Stimulated activated CD8-positive, alpha-beta memory T cell treated with anti-CD3 and anti-CD28 coated beads, Interleukin-7, amount 100 ng/mL, for 48 hours (primary cell): ENCODE data around the gene BLTP1.
"Not testable (repeated sequence)": the region's sequence is repeated elsewhere in the genome, so short reads cannot be mapped to it uniquely, and the experiment has no call there.

ENCODE experiments used
- DNase-seq, 2 donors: peaks; one replicate each; pipeline ENCODE4 v3.0.0-alpha.2; 2020; ENCODE audit warnings: low read depth in 1 of 2; ENCODE audit errors: extremely low read depth in 1 of 2

BLTP1 gene

DNA sequence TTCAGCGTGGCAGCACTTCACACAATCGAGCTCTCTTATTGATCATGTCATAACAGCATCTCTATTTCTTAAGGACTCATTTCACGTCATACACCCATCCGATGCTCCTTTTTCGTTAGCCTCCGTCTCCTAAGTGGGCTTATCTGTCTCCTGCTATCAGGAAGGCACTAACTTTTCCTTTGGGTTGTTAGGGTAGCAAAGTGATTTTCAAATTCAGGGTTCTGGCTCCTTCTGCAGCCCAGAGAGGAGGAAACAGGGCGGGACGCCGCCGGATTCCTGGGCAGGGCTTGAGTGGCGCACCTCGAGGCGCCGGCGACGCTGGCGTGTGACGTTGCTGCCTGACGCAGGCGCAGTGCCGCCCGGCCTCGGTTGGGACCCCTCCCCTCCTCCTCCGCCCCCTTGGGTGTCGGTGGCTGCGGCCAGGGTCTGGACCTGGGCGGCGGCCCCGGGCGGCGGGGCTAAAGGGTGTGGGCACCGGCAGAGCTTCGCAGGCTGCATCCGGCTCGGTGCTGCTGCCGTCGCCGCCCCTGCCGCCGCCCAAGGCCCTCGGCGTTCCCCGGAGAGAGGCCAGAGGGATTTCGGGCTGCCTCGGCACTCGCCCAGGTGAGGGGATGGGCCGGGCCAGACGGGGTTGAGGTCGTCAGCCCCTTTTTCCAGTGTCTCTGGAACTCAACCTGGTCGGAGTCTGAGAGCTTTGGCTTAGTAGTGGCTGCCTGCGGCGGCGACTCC lies at the start of gene BLTP1:
Gene BLTP1 (plus strand): TSS at position 350 of the 729 bp plus-strand sequence. CDS start 18,317 bp downstream, outside the sequence.
- peak; percentile 77 for DNase-seq

DNA sequence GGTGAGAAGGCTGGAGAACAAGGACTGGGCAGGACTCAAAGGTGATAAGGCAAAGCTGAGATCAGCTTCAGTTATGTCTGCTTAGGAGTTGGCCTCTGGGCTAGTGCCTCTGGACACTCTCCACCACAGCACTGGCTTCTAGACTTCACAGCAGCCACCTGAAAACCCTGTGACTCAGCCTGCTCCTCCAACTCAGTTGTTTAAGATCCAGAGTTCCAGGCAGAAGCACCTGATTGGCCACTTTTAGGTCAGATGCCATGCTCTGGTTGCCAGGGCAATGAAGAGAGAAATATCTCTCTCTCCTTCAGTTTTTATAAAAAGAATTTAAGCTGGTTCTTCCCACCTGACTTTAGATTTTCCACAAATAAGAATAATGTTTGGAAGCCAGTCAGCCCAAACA lies 47.9 kb upstream of the BLTP1 start:
- DNase-seq = no peak

GRCh38 chr4:122107680-122108079 lies 44.5 kb upstream of the BLTP1 start:
- no peak for DNase-seq

GRCh38 chr4:122110304-122110703 lies 41.8 kb upstream of the BLTP1 start:
- DNase-seq = not testable (repeated sequence)

DNA sequence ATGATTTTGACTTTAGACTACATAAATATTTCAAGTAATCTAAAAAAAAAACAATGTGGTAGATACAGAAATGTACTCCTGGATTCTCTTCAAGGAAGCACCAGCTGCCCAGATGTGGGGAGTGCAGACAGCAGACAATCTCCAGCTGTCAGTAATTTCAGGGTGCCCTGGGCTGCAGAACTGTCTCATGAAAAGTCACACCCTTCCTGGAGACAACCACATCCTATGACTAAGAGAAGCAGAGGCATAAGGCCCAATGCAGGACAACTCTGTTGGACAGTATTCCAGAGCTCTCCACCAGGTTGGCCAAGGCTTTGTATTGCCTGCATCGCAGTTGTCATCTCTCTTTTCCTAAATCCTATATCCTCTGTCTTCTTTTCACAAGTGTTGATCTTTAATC lies 34.4 kb upstream of the BLTP1 start:
- DNase-seq = no peak

DNA sequence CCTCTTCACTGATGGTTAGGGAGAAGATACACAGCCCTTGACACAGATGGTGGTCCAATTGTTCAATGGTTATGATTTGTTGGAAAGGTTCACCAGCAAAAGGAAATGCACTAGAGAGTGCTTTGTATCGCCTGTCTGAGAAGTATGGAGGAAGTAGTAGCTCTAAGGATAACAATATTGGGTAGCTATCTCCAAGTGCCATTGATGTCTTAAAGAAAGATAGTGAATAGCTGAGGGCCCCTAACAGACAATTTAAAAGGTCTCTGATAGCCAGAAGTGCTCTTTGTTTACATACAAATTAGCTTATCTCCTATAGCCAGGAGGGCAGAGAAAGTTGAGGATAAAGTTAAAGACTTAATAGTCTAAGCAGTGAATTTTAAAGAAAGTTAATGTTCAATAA lies 33.9 kb upstream of the BLTP1 start:
- DNase-seq = no peak

DNA sequence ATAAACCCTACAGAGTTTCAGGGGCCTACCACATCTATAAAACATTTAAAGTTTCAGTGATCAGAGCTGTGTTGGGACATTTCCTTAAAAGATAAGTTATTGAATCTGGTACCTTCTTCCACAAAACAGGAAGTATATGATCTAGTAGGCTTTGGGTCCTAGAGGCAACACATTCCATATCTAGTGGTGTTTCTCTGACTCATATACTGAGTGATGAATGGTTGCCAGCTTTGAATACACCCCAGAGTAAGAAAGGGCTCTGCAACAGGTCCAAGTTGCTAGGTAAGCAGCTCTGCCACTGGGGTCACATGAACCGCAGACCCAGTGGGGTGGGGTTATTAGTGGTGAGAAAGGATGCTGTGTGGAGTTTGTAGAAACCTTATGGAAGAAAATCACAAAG lies 32.4 kb upstream of the BLTP1 start:
- no peak for DNase-seq

DNA sequence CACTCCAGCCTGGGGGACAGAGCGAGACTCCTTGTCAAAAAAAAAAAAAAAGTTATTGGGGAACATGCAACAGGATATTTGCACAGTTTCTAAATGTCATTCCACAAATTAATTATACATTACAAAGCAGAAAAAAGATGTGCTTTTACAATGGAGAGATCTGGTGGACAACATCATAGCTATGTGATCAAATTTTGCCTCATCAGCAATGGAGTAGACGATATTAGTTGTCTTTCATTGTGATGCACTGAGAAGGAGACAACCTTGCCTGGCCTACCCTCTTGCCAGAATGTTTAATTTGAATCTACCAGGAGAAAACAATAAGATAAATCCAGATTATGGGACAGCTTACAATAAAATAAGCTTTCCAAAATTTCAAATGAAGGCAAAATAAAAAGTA lies 30.5 kb upstream of the BLTP1 start:
- DNase-seq = no peak

DNA sequence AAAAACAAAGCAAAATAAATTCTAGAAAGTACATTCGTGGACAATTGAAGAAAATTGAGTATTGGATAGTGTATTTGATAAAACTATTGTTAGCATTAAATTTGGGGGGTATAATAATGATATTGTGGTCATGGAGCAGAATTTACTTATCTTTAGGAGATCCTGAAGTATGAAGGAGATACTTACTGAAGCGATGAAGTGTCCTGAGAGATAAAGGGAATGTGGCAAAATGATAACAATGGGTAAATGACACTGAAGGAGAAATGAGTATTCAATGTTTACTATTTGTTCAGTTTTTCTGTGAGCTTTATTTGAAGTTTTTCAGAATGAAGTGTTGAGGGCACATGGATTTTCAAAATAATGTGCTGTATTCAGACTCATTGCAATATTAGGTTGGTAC lies 30.0 kb upstream of the BLTP1 start:
- no peak for DNase-seq

- DNase-seq = no peak
Measured at GRCh38 chr4:122129061-122129460, 23.1 kb upstream of the BLTP1 start.

DNA sequence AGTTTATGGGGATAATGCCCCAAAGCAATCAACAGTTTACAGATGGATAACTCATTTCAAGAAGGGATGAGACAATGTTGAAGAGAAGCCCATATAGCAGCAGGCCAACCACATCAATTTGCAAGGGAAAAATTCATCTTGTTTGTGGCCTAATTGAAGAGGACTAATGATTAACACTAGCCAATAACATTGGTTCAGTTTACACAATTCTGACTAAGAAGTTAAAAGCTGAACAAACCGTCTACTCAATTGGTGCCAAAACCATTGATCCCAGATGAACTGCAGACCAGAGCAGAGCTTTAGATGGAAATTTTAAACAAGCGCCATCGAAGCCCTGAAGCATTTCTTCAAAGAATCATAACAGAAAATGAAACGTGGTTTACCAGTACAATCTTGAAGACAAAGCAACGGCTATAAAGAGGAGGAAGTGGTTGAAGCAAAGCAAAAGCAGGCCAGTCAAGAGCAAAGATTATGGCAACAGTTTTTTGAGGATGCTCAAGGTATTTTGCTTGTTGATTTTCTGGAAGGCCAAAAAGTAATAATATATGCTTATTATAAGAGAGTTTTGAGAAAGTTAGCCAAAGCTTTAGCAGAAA lies 20.5 kb upstream of the BLTP1 start:
- DNase-seq = no peak

GRCh38 chr4:122132891-122133290 lies 19.2 kb upstream of the BLTP1 start:
- DNase-seq = no peak

GRCh38 chr4:122139139-122139538 lies 13.0 kb upstream of the BLTP1 start:
- no peak for DNase-seq

DNA sequence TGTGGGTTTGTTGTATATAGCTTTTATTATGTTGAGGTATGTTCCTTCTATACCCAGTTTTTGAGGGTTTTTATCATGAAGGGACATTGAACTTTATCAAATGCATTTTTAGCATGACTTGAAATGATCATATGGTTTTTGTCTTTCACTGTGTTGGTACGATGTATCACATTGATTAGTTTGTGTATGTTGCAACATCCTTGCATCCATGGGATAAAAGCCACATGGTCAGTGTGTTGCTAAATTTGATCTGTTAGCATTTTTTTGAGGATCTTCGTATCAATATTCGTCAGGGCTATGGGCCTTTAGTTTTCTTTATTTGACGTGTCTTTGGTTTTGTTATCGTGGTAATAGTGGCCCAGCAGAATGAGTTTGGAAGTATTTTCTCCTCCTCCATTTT lies 11.3 kb upstream of the BLTP1 start:
- DNase-seq = no peak

DNA sequence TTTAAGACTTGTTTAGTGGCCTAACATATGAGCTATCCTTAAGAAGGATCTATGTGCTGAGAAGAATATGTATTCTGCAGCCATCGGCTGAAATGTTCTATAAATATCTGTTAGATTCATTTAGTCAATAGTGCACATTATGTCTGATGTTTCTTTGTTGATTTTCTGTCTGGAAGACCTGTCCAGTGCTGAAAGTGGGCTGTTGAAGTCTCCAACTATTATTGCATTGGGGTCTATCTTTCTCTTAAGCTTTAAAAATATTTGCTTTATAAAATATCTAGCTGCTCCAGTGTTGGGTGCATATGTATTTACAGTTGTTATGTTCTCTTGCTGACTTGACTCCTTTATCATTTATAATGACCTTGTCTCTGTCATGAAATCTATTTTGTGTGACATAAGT lies 9.4 kb upstream of the BLTP1 start:
- DNase-seq = no peak

GRCh38 chr4:122146652-122147051 lies 5.5 kb upstream of the BLTP1 start:
- no peak for DNase-seq

DNA sequence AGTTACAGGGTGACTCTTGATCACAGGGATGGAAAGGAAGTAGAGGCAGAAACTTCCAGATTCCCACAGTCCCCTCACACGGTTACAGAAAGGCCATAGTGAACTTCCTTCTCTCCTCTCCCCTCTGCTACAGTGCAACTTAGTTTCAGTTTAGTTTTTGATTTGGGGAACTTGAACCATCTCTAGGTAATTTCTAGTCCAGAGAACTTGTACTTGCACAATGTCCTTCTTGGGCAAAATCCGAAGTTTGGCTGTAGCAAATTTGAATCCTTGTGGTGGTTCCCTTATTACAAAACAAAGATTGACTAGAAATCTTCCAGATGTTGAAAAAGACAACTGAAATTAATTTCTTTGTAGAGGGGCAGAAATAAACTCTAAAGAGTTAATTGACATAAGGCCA lies 1.2 kb upstream of the BLTP1 start:
- DNase-seq = no peak

DNA sequence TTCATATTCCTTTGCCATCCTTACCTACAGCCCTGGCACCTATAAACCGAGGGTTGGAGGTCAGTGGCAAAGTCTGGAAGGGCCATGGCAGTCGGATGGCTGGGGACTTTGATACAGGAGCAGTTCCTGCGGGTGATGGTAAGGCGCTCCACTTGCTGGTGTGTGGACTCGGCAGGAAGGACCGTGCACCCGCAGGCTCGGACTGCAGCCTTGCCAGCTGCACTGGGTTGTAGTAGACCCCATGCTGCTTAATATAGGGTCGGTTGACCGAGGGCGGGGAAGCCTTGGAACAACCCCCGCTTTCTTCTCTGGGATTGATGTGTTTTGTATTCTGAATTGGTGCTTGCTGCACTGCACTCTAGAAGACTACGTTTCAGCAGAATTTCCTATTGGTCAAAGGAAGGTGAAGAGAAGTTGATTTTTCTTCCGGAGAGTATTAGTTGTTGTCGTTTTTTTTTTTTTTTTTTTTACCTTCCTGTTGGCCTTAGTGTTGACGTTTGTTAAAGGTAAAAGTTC lies 638 bp downstream of the BLTP1 start:
- DNase-seq = no peak

DNA sequence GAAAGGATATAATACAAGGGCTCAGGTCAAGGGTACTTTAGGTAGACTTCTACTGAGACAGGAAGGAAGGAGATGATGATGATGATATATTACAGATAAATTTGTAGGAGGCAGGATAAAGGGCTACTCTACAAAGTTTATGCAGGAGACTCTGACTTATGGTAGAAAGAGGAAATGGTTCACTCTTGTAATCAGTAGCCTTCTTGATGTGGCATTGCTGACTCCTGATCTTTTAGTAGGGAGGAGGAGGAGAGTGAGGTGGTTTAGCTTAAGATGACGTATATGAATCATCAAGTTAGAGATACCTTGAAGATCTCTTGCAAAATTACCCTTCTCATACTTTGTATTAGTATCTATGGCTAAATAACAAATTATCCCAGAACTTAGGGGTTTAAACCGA lies 4.7 kb downstream of the BLTP1 start:
- no peak for DNase-seq

DNA sequence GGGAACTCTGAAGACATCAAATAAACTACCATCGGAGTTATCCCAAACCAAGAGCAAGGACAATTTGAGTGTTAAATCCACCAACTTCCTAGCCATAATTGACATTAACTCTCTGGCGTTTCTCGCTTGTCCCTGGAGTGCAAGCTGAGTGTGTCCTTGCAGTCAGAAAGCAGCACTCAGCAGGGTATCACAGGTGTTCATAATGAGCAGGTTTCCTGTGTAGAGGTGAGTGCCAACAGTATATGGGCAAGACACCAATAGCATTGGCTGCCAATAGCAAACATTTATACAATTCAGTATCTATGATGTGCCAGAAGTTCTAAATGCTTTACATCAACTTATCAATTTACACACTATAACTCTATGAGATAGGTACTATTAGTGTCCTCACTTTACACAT lies 11.2 kb downstream of the BLTP1 start:
- DNase-seq = no peak

DNA sequence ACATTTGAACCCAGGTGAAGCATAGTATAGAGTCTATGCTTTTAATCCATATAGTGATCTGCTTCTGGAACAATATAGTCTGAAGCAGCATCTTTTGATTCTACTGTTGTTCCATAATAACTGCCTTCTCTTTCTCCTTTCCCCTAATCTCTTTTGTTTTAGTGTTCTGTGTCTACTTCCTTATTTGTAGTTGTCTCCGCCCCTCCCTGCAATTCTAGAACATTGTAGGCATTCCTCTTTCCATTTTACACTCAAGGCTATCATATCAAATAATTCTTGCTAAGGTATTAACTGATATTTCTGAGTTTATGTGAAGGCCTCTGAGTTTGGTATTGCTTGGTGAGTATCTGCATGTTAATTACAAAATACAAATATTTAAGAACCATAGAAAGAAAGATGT lies 11.6 kb downstream of the BLTP1 start:
- DNase-seq = no peak

GRCh38 chr4:122167369-122167768 lies 15.2 kb downstream of the BLTP1 start:
- DNase-seq = no peak

DNA sequence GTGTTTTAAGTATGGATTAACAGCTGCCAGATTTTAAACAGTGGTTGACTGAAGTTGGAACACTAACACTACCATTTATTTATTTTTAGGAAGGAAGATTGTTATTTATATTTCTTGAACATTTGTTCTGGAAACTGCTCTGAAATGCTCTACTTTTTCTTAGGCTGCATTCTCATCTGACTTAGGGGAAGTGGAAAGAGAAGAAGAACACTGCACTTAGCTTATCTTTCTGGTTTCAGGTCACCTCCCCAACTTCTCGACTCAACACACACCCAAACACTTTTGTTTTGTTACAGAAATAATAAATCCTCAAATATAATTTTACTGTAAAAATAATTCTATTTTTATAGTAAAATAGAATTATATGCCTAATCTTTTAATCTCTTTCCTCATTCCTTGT lies 18.6 kb downstream of the BLTP1 start:
- DNase-seq = no peak
